HCT116 (cell line): ENCODE measurements around the gene MAP4K4.

ENCODE experiments used
- CEBPB ChIP-seq: IDR thresholded peaks from 2 replicates; pipeline ENCODE4 v1.6.1; 2012; ENCODE audit warnings: low read depth
- EGR1 ChIP-seq: IDR thresholded peaks from 2 replicates; pipeline ENCODE4 v1.6.1; 2012; ENCODE audit warnings: low read depth
- EZH2phosphoT487 ChIP-seq: fragments of 200-600 bp; IDR thresholded peaks from 2 replicates; pipeline ENCODE4 v1.6.1; 2018; ENCODE audit warnings: antibody characterized with exemption, borderline replicate concordance
- JUND ChIP-seq: IDR thresholded peaks from 2 replicates; pipeline ENCODE4 v1.6.1; 2012
- POLR2A ChIP-seq: IDR thresholded peaks from 2 replicates; pipeline ENCODE4 v1.7.0; 2011; ENCODE audit warnings: borderline replicate concordance; ENCODE audit not compliant: insufficient read depth, insufficient read length; ENCODE audit errors: extremely low read depth
- RAD21 ChIP-seq: IDR thresholded peaks from 2 replicates; pipeline ENCODE4 v1.6.1; 2012; ENCODE audit warnings: low read depth, mild to moderate bottlenecking
- SIN3A ChIP-seq: IDR thresholded peaks from 2 replicates; pipeline ENCODE4 v1.6.1; 2012; ENCODE audit warnings: low read depth
- ZNF274 ChIP-seq: fragments of 200-500 bp; sonication (Bioruptor generic); IDR thresholded peaks from 2 replicates; pipeline ENCODE4 v1.6.1; 2014; ENCODE audit warnings: mild to moderate bottlenecking, low read depth, low read length, inconsistent platforms
- TF ChIP-seq, protein P1 (sequence below): IDR thresholded peaks from 2 replicates; pipeline ENCODE4 v1.6.1; 2012
- TF ChIP-seq, protein P2 (sequence below), 3 experiments: fragments of 200-600 bp in 1 of 3; sonication (generic) in 1 of 3; IDR thresholded peaks in 2 of 3; conservative IDR thresholded peaks in 1 of 3; 2 replicates each; pipeline ENCODE4 v1.5.1; 2012 to 2017; ENCODE audit warnings: low read depth in 2 of 3, low read length in 2 of 3, antibody characterized with exemption in 1 of 3, borderline replicate concordance in 1 of 3, control low read depth in 1 of 3, mild to moderate bottlenecking in 1 of 3, mixed read lengths in 1 of 3, mixed run types in 1 of 3, moderate library complexity in 1 of 3; ENCODE audit not compliant: insufficient read depth in 1 of 3
- TF ChIP-seq, protein P3 (sequence below): IDR thresholded peaks from 2 replicates; pipeline ENCODE4 v1.6.1; 2011; ENCODE audit warnings: mild to moderate bottlenecking, low read length, moderate library complexity; ENCODE audit not compliant: insufficient replicate concordance; ENCODE audit errors: extremely low read depth

GRCh38 chr2:101823347-101823791 is 125.9 kb downstream of the MAP4K4 start:
- TF ChIP-seq RAD21 (peak; percentile 39), EGR1 (no peak), ZNF274 (no peak), JUND (no peak), POLR2A (no peak), CEBPB (no peak), SIN3A (no peak), EZH2phosphoT487 (no peak)
- TF ChIP-seq, protein P1, sequence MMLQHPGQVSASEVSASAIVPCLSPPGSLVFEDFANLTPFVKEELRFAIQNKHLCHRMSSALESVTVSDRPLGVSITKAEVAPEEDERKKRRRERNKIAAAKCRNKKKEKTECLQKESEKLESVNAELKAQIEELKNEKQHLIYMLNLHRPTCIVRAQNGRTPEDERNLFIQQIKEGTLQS: no peak
- TF ChIP-seq, protein P2, sequence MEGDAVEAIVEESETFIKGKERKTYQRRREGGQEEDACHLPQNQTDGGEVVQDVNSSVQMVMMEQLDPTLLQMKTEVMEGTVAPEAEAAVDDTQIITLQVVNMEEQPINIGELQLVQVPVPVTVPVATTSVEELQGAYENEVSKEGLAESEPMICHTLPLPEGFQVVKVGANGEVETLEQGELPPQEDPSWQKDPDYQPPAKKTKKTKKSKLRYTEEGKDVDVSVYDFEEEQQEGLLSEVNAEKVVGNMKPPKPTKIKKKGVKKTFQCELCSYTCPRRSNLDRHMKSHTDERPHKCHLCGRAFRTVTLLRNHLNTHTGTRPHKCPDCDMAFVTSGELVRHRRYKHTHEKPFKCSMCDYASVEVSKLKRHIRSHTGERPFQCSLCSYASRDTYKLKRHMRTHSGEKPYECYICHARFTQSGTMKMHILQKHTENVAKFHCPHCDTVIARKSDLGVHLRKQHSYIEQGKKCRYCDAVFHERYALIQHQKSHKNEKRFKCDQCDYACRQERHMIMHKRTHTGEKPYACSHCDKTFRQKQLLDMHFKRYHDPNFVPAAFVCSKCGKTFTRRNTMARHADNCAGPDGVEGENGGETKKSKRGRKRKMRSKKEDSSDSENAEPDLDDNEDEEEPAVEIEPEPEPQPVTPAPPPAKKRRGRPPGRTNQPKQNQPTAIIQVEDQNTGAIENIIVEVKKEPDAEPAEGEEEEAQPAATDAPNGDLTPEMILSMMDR (IDR thresholded peaks at IDR 0.05 in 2 of 3, conservative IDR thresholded peaks at IDR 0.05 in 1 of 3; ENCODE audit: borderline replicate concordance in 1 of 3, insufficient read depth in 1 of 3, low read depth in 2 of 3, low read length in 2 of 3): peak; percentile 25 to 69 (median 65); a peak in 5 of 6 replicates
- TF ChIP-seq, protein P3, sequence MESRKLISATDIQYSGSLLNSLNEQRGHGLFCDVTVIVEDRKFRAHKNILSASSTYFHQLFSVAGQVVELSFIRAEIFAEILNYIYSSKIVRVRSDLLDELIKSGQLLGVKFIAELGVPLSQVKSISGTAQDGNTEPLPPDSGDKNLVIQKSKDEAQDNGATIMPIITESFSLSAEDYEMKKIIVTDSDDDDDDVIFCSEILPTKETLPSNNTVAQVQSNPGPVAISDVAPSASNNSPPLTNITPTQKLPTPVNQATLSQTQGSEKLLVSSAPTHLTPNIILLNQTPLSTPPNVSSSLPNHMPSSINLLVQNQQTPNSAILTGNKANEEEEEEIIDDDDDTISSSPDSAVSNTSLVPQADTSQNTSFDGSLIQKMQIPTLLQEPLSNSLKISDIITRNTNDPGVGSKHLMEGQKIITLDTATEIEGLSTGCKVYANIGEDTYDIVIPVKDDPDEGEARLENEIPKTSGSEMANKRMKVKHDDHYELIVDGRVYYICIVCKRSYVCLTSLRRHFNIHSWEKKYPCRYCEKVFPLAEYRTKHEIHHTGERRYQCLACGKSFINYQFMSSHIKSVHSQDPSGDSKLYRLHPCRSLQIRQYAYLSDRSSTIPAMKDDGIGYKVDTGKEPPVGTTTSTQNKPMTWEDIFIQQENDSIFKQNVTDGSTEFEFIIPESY: no peak
